SK-N-SH (cell line): ENCODE data around the gene LIN28B. TPM values are rescaled to one million over a fixed set of nuclear protein-coding genes. Genes with fewer than 3 reads are reported as not detected.

Source experiments
- CTCF ChIA-PET: fragments of 300-600, 350-600 bp; formaldehyde crosslinking; extraction: SDS; loops from one replicate; lab custom pipeline; 2021; lab: Yijun Ruan, JAX
- POLR2A ChIA-PET: fragments of 350-600 bp; sonication (Branson Sonifier 250); formaldehyde crosslinking; extraction: SDS; loops from one replicate; lab custom pipeline; 2020; ENCODE audit warnings: antibody characterized with exemption, inconsistent platforms; lab: Yijun Ruan, JAX
- DNase-seq: peaks from one replicate; pipeline ENCODE4 v3.0.0; 2012
- H2AFZ ChIP-seq: fragments of 200-600 bp; sonication (generic); 2 replicates; pipeline ENCODE4 v1.8.1; 2016; ENCODE audit warnings: antibody characterized with exemption, mild to moderate bottlenecking, low read depth
- H3F3A ChIP-seq: fragments of 200-600 bp; sonication (generic); replicated peaks from 2 replicates; pipeline ENCODE3; 2016; ENCODE audit warnings: antibody characterized with exemption, mild to moderate bottlenecking; ENCODE audit not compliant: insufficient read depth
- H3K27ac ChIP-seq, 2 experiments: fragments of 200-500 bp in 1 of 2; fragments of 200-600 bp in 1 of 2; sonication (Bioruptor generic) in 1 of 2; sonication (generic), shearing (Covaris generic) in 1 of 2; 2 replicates each; pipeline versions ENCODE4 v1.5.1 to v1.6.1; 2014 to 2016; ENCODE audit warnings: low read depth in 2 of 2, inconsistent platforms in 1 of 2, low read length in 1 of 2, mild to moderate bottlenecking in 1 of 2, mixed read lengths in 1 of 2
- H3K27me3 ChIP-seq: fragments of 200-600 bp; sonication (generic), shearing (Covaris generic); 2 replicates; pipeline ENCODE4 v1.6.1; 2016; ENCODE audit warnings: mixed run types; ENCODE audit not compliant: insufficient read depth
- H3K36me3 ChIP-seq, 2 experiments: fragments of 200-500 bp in 1 of 2; fragments of 200-600 bp in 1 of 2; sonication (Bioruptor generic) in 1 of 2; sonication (generic) in 1 of 2; replicated peaks in 1 of 2; 2 replicates each; pipeline versions ENCODE3 to v1.5.1; 2014 to 2016; ENCODE audit warnings: low read length in 1 of 2, mild to moderate bottlenecking in 1 of 2; ENCODE audit not compliant: insufficient read depth in 2 of 2, control insufficient read depth in 1 of 2
- H3K4me1 ChIP-seq, 2 experiments: fragments of 200-500 bp in 1 of 2; fragments of 200-600 bp in 1 of 2; sonication (Bioruptor generic) in 1 of 2; sonication (generic), shearing (Covaris generic) in 1 of 2; 2 replicates each; pipeline versions ENCODE4 v1.5.1 to v1.6.1; 2014 to 2016; ENCODE audit warnings: low read depth in 1 of 2, low read length in 1 of 2, mixed run types in 1 of 2; ENCODE audit not compliant: insufficient read depth in 2 of 2, control insufficient read depth in 1 of 2
- H3K4me2 ChIP-seq: fragments of 200-600 bp; sonication (generic), shearing (Covaris generic); 2 replicates; pipeline ENCODE4 v1.6.1; 2017; ENCODE audit warnings: mixed run types
- H3K4me3 ChIP-seq, 2 experiments: fragments of 200-500 bp in 1 of 2; fragments of 200-600 bp in 1 of 2; sonication (Bioruptor generic) in 1 of 2; sonication (generic), shearing (Covaris generic) in 1 of 2; 2 replicates each; pipeline versions ENCODE4 v1.5.1 to v1.8.1; 2014 to 2016; ENCODE audit warnings: low read depth in 2 of 2, inconsistent platforms in 1 of 2, low read length in 1 of 2, mild to moderate bottlenecking in 1 of 2, mixed read lengths in 1 of 2, moderate library complexity in 1 of 2
- H3K79me2 ChIP-seq: fragments of 200-600 bp; sonication (generic); 2 replicates; pipeline ENCODE4 v1.8.1; 2017; ENCODE audit warnings: mild to moderate bottlenecking; ENCODE audit not compliant: insufficient read depth
- H3K9ac ChIP-seq: fragments of 200-600 bp; sonication (generic); 2 replicates; pipeline ENCODE4 v1.6.1; 2017; ENCODE audit warnings: mixed run types
- H3K9me2 ChIP-seq: fragments of 200-600 bp; sonication (generic); 2 replicates; pipeline ENCODE4 v1.6.1; 2017; ENCODE audit warnings: mixed run types
- H3K9me3 ChIP-seq: fragments of 200-600 bp; sonication (generic); 2 replicates; pipeline ENCODE4 v1.6.1; 2017; ENCODE audit warnings: mixed run types, mild to moderate bottlenecking, moderate library complexity
- H4K20me1 ChIP-seq: fragments of 200-600 bp; sonication (generic); 2 replicates; pipeline ENCODE4 v1.6.1; 2017; ENCODE audit warnings: mild to moderate bottlenecking, mixed run types; ENCODE audit not compliant: insufficient read depth
- CHD2 ChIP-seq: fragments of 150-350 bp; IDR thresholded peaks from 2 replicates; pipeline ENCODE4 v1.6.1; 2018; ENCODE audit warnings: low read length; ENCODE audit not compliant: partially characterized antibody
- CTCF ChIP-seq: fragments of 200-600 bp; sonication (generic); IDR thresholded peaks from 2 replicates; pipeline ENCODE4 v1.6.1; 2017; ENCODE audit warnings: antibody characterized with exemption, mild to moderate bottlenecking, moderate library complexity
- EP300 ChIP-seq, 2 experiments: IDR thresholded peaks; 2 replicates each; pipeline versions ENCODE4 v1.4.0 to v1.6.1; 2012; ENCODE audit warnings: borderline replicate concordance in 1 of 2, low read depth in 1 of 2, low read length in 1 of 2
- EZH2phosphoT487 ChIP-seq: fragments of 200-600 bp; sonication (generic); IDR thresholded peaks from 2 replicates; pipeline ENCODE4 v1.6.1; 2017; ENCODE audit warnings: low read depth, mixed run types, mild to moderate bottlenecking, antibody characterized with exemption, moderate library complexity, borderline replicate concordance
- FOSL2 ChIP-seq: IDR thresholded peaks from 2 replicates; pipeline ENCODE4 v1.4.0; 2012; ENCODE audit warnings: low read depth, mild to moderate bottlenecking, moderate library complexity, borderline replicate concordance
- JUND ChIP-seq: IDR thresholded peaks from 2 replicates; pipeline ENCODE4 v1.4.0; 2012
- MAX ChIP-seq: IDR thresholded peaks from 2 replicates; pipeline ENCODE4 v1.4.0; 2012; ENCODE audit warnings: low read depth
- NFIC ChIP-seq: IDR thresholded peaks from 2 replicates; pipeline ENCODE4 v1.4.0; 2012; ENCODE audit warnings: borderline replicate concordance
- NRF1 ChIP-seq: IDR thresholded peaks from 2 replicates; pipeline ENCODE4 v1.6.1; 2012; ENCODE audit warnings: low read depth, mild to moderate bottlenecking, low read length
- RCOR1 ChIP-seq: fragments of 150-350 bp; IDR thresholded peaks from 2 replicates; pipeline ENCODE4 v1.6.1; 2017; ENCODE audit warnings: antibody characterized with exemption, low read length
- RXRA ChIP-seq: IDR thresholded peaks from 2 replicates; pipeline ENCODE4 v1.4.0; 2012; ENCODE audit warnings: low read depth, mild to moderate bottlenecking, borderline replicate concordance
- SIN3A ChIP-seq: IDR thresholded peaks from 2 replicates; pipeline ENCODE4 v1.6.1; 2012; ENCODE audit warnings: low read depth, mild to moderate bottlenecking, low read length, moderate library complexity, borderline replicate concordance
- SMC3 ChIP-seq: IDR thresholded peaks from 2 replicates; pipeline ENCODE4 v1.6.1; 2012; ENCODE audit warnings: low read depth, low read length, improper control_type of control experiment
- TAF1 ChIP-seq: IDR thresholded peaks from 2 replicates; pipeline ENCODE4 v1.6.1; 2012; ENCODE audit warnings: low read depth, mild to moderate bottlenecking, low read length, moderate library complexity, borderline replicate concordance
- TCF12 ChIP-seq: IDR thresholded peaks from 2 replicates; pipeline ENCODE4 v1.4.0; 2012
- TEAD4 ChIP-seq: IDR thresholded peaks from 2 replicates; pipeline ENCODE4 v1.4.0; 2012; ENCODE audit warnings: mild to moderate bottlenecking, borderline replicate concordance; ENCODE audit not compliant: insufficient read depth
- USF1 ChIP-seq: IDR thresholded peaks from 2 replicates; pipeline ENCODE4 v1.4.0; 2012; ENCODE audit warnings: low read depth, borderline replicate concordance
- USF2 ChIP-seq: fragments of 150-350 bp; IDR thresholded peaks from 2 replicates; pipeline ENCODE4 v1.6.1; 2017; ENCODE audit warnings: antibody characterized with exemption, low read length, low read depth, borderline replicate concordance
- ZBTB33 ChIP-seq: IDR thresholded peaks from 2 replicates; pipeline ENCODE4 v1.4.0; 2012; ENCODE audit warnings: low read depth, borderline replicate concordance
- WGBS: methylation state at CpG from one replicate; pipeline ENCODE4 v1.1.6; 2017; ENCODE audit warnings: low lambda C conversion rate; 5-methylcytosine and 5-hydroxymethylcytosine counted together
- polyA plus RNA-seq, 3 experiments: library from polyadenylated mRNA; depleted of rRNA; stranded (reverse); fragments of >200 nt; gene quantifications; 2 replicates each; pipeline ENCODE4 v1.2.3, GENCODE V29; 2012

The LIN28B gene
- polyA plus RNA-seq, 1 of the 3 experiments (the other 2 are of a cell fraction): 0.67 TPM

- Histone ChIP-seq H2AFZ (no peak overlapping the region), H3K4me2 (no peak overlapping the region), H3K27ac (no peak overlapping the region), H3K9me3 (no peaks in the 10 kb centered on the region), H3F3A (no peaks in the 10 kb centered on the region), H3K27me3 (no peaks in the 10 kb centered on the region), H3K9ac (no peak overlapping the region), H3K9me2 (no peaks in the 10 kb centered on the region), H3K79me2 (no peaks in the 10 kb centered on the region), H3K4me3 (no peak overlapping the region), H4K20me1 (no peaks in the 10 kb centered on the region), H3K36me3 (peaks cover 20 to 23% of the 10 kb centered on the region in 2 experiments), H3K4me1 (no peaks in the 10 kb centered on the region)
- CTCF ChIA-PET: interaction anchor here (0.8 to 2.2 kb wide), 5 partner anchors 34 to 301 kb away, joined by 3 to 11 read pairs (median 3); no protein-coding TSS in a partner anchor
- POLR2A ChIA-PET: no interaction called here
- TF ChIP-seq TCF12: no peak
- TF ChIP-seq TAF1: no peak
- no peak for TF ChIP-seq SMC3
- TF ChIP-seq EP300 (IDR thresholded peaks at IDR 0.05; ENCODE audit: borderline replicate concordance in 1 of 2, low read depth in 1 of 2, low read length in 1 of 2): no peak
- TF ChIP-seq FOSL2: no peak
- TF ChIP-seq ZBTB33: no peak
- no peak for TF ChIP-seq NRF1
- no peak for TF ChIP-seq USF2
- TF ChIP-seq TEAD4: no peak
- no peak for TF ChIP-seq EZH2phosphoT487
- no peak for TF ChIP-seq CTCF
- no peak for TF ChIP-seq MAX
- no peak for TF ChIP-seq SIN3A
- no peak for TF ChIP-seq RCOR1
- no peak for TF ChIP-seq NFIC
- no peak for TF ChIP-seq RXRA
- no peak for TF ChIP-seq USF1
- TF ChIP-seq JUND: no peak
- no peak for TF ChIP-seq CHD2
- no peak for DNase-seq
- WGBS: 87% methylated on average over 3 of the region's 3 CpGs
Observed at GRCh38 chr6:105121981-105122380, 165.1 kb downstream of the LIN28B start.
